HCT116 (cell line): ENCODE measurements around the gene KIAA0319L.

Source experiments
- EZH2 ChIP-seq: fragments of 200-600 bp; sonication (generic); IDR thresholded peaks from 2 replicates; pipeline ENCODE4 v1.6.1; 2017; ENCODE audit warnings: antibody characterized with exemption, mixed run types
- JUND ChIP-seq: IDR thresholded peaks from 2 replicates; pipeline ENCODE4 v1.6.1; 2012
- POLR2A ChIP-seq: IDR thresholded peaks from 2 replicates; pipeline ENCODE4 v1.7.0; 2011; ENCODE audit warnings: borderline replicate concordance; ENCODE audit not compliant: insufficient read depth, insufficient read length; ENCODE audit errors: extremely low read depth
- POLR2AphosphoS5 ChIP-seq: IDR thresholded peaks from 2 replicates; pipeline ENCODE4 v1.6.1; 2011; ENCODE audit warnings: mild to moderate bottlenecking, low read depth, low read length, moderate library complexity
- RAD21 ChIP-seq: IDR thresholded peaks from 2 replicates; pipeline ENCODE4 v1.6.1; 2012; ENCODE audit warnings: low read depth, mild to moderate bottlenecking
- SIN3A ChIP-seq: IDR thresholded peaks from 2 replicates; pipeline ENCODE4 v1.6.1; 2012; ENCODE audit warnings: low read depth
- SRF ChIP-seq: IDR thresholded peaks from 2 replicates; pipeline ENCODE4 v1.6.1; 2012; ENCODE audit warnings: low read depth
- YY1 ChIP-seq: IDR thresholded peaks from 2 replicates; pipeline ENCODE4 v1.6.1; 2011; ENCODE audit warnings: low read length, low read depth, moderate library complexity, mild to moderate bottlenecking; ENCODE audit not compliant: insufficient replicate concordance; ENCODE audit errors: extremely low read depth
- ZFX ChIP-seq: fragments of 450-650 bp; IDR thresholded peaks from 2 replicates; pipeline ENCODE4 v1.6.1; 2017
- TF ChIP-seq, protein P1 (sequence below), 3 experiments: fragments of 200-600 bp in 1 of 3; sonication (generic) in 1 of 3; IDR thresholded peaks in 2 of 3; conservative IDR thresholded peaks in 1 of 3; 2 replicates each; pipeline ENCODE4 v1.5.1; 2012 to 2017; ENCODE audit warnings: low read depth in 2 of 3, low read length in 2 of 3, antibody characterized with exemption in 1 of 3, borderline replicate concordance in 1 of 3, control low read depth in 1 of 3, mild to moderate bottlenecking in 1 of 3, mixed read lengths in 1 of 3, mixed run types in 1 of 3, moderate library complexity in 1 of 3; ENCODE audit not compliant: insufficient read depth in 1 of 3
- TF ChIP-seq, protein P2 (sequence below): IDR thresholded peaks from 2 replicates; pipeline ENCODE4 v1.6.1; 2012
- TF ChIP-seq, protein P3 (sequence below): IDR thresholded peaks from 2 replicates; pipeline ENCODE4 v1.6.1; 2012
- TF ChIP-seq, protein P4 (sequence below): IDR thresholded peaks from 2 replicates; pipeline ENCODE4 v1.6.1; 2011; ENCODE audit warnings: mild to moderate bottlenecking, low read length, moderate library complexity; ENCODE audit not compliant: insufficient replicate concordance; ENCODE audit errors: extremely low read depth
- TF ChIP-seq, protein P5 (sequence below): IDR thresholded peaks from 2 replicates; pipeline ENCODE4 v1.6.1; 2012; ENCODE audit warnings: low read depth

DNA sequence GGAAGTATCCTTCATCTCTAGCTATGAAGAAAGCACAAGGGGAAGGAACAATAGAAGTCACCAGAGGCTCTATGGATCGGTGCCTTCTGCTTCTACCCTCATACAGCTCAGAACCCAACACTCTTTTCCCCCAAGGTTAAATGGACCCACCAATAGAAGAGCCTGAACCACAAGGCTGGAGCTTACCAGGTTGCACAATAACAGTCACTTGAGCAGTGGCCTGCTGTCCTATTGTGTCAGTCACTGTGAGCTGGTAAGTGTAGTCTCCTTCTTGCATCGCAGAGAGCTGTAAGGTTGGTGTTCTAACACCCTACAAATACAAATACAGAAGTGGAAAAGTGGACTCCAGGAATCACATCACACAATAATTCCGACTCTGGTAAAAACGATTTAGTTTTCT is 103.0 kb downstream of the KIAA0319L start:
- TF ChIP-seq YY1 (no peak), JUND (no peak), POLR2AphosphoS5 (no peak), SIN3A (no peak), SRF (no peak), EZH2 (no peak), RAD21 (no peak), POLR2A (no peak), ZFX (no peak)
- TF ChIP-seq, protein P1, sequence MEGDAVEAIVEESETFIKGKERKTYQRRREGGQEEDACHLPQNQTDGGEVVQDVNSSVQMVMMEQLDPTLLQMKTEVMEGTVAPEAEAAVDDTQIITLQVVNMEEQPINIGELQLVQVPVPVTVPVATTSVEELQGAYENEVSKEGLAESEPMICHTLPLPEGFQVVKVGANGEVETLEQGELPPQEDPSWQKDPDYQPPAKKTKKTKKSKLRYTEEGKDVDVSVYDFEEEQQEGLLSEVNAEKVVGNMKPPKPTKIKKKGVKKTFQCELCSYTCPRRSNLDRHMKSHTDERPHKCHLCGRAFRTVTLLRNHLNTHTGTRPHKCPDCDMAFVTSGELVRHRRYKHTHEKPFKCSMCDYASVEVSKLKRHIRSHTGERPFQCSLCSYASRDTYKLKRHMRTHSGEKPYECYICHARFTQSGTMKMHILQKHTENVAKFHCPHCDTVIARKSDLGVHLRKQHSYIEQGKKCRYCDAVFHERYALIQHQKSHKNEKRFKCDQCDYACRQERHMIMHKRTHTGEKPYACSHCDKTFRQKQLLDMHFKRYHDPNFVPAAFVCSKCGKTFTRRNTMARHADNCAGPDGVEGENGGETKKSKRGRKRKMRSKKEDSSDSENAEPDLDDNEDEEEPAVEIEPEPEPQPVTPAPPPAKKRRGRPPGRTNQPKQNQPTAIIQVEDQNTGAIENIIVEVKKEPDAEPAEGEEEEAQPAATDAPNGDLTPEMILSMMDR (IDR thresholded peaks at IDR 0.05 in 2 of 3, conservative IDR thresholded peaks at IDR 0.05 in 1 of 3; ENCODE audit: borderline replicate concordance in 1 of 3, insufficient read depth in 1 of 3, low read depth in 2 of 3, low read length in 2 of 3): no peak
- TF ChIP-seq, protein P2, sequence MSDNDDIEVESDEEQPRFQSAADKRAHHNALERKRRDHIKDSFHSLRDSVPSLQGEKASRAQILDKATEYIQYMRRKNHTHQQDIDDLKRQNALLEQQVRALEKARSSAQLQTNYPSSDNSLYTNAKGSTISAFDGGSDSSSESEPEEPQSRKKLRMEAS: no peak
- TF ChIP-seq, protein P3, sequence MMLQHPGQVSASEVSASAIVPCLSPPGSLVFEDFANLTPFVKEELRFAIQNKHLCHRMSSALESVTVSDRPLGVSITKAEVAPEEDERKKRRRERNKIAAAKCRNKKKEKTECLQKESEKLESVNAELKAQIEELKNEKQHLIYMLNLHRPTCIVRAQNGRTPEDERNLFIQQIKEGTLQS: no peak
- TF ChIP-seq, protein P4, sequence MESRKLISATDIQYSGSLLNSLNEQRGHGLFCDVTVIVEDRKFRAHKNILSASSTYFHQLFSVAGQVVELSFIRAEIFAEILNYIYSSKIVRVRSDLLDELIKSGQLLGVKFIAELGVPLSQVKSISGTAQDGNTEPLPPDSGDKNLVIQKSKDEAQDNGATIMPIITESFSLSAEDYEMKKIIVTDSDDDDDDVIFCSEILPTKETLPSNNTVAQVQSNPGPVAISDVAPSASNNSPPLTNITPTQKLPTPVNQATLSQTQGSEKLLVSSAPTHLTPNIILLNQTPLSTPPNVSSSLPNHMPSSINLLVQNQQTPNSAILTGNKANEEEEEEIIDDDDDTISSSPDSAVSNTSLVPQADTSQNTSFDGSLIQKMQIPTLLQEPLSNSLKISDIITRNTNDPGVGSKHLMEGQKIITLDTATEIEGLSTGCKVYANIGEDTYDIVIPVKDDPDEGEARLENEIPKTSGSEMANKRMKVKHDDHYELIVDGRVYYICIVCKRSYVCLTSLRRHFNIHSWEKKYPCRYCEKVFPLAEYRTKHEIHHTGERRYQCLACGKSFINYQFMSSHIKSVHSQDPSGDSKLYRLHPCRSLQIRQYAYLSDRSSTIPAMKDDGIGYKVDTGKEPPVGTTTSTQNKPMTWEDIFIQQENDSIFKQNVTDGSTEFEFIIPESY: no peak
- TF ChIP-seq, protein P5, sequence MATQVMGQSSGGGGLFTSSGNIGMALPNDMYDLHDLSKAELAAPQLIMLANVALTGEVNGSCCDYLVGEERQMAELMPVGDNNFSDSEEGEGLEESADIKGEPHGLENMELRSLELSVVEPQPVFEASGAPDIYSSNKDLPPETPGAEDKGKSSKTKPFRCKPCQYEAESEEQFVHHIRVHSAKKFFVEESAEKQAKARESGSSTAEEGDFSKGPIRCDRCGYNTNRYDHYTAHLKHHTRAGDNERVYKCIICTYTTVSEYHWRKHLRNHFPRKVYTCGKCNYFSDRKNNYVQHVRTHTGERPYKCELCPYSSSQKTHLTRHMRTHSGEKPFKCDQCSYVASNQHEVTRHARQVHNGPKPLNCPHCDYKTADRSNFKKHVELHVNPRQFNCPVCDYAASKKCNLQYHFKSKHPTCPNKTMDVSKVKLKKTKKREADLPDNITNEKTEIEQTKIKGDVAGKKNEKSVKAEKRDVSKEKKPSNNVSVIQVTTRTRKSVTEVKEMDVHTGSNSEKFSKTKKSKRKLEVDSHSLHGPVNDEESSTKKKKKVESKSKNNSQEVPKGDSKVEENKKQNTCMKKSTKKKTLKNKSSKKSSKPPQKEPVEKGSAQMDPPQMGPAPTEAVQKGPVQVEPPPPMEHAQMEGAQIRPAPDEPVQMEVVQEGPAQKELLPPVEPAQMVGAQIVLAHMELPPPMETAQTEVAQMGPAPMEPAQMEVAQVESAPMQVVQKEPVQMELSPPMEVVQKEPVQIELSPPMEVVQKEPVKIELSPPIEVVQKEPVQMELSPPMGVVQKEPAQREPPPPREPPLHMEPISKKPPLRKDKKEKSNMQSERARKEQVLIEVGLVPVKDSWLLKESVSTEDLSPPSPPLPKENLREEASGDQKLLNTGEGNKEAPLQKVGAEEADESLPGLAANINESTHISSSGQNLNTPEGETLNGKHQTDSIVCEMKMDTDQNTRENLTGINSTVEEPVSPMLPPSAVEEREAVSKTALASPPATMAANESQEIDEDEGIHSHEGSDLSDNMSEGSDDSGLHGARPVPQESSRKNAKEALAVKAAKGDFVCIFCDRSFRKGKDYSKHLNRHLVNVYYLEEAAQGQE: no peak
